T-cell (primary cell): ENCODE measurements around the gene DDAH1. TPM values are rescaled to one million over a fixed set of nuclear protein-coding genes. Genes with fewer than 3 reads are reported as not detected.

ENCODE experiments used
- ATAC-seq, 4 experiments: fragments of 200-7000 bp in 3 of 4; fragments of 150-1000 bp in 1 of 4; cut with Tn5 transposase; replicated peaks in 1 of 4; 1 replicate in 3 of 4; 2 replicates in 1 of 4; pipeline ENCODE4 v1.10.0; 2021; ENCODE audit warnings: moderate library complexity in 3 of 4, mild to moderate bottlenecking in 2 of 4, moderate number of reproducible peaks in 1 of 4
- CTCF ChIA-PET, 2 donors: fragments of 300-600 bp; sonication (Branson Sonifier 250); formaldehyde crosslinking; loops; one replicate each; lab custom pipeline; 2022; ENCODE audit warnings: antibody characterized with exemption in 2 of 2; lab: Charles Lee
- POLR2A ChIA-PET, 2 donors: fragments of 300-600 bp; sonication (Branson Sonifier 250); formaldehyde crosslinking; loops; one replicate each; lab custom pipeline; 2022; ENCODE audit warnings: antibody characterized with exemption in 2 of 2; lab: Charles Lee
- DNase-seq, 35 experiments: peaks; one replicate each; pipeline versions ENCODE4 v3.0.0 to v3.0.0-alpha.2; 2013 to 2023
- H3K27ac ChIP-seq: one replicate; pipeline ENCODE4 v1.5.1; 2013; ENCODE audit warnings: low read length
- H3K27me3 ChIP-seq, 2 experiments: replicated peaks in 1 of 2; 1 replicate in 1 of 2; 2 replicates in 1 of 2; pipeline versions ENCODE4 v1.6.1 to v1.7.0; 2013; ENCODE audit warnings: low read length in 1 of 2, mixed read lengths in 1 of 2; ENCODE audit not compliant: control insufficient read depth in 2 of 2, insufficient read depth in 2 of 2; ENCODE audit errors: extremely low read depth in 1 of 2
- H3K36me3 ChIP-seq, 2 donors: 1 replicate in 1 of 2; 2 replicates in 1 of 2; pipeline versions ENCODE4 v1.6.1 to v1.7.0; 2013; ENCODE audit warnings: low read length in 1 of 2; ENCODE audit not compliant: control insufficient read depth in 2 of 2, insufficient read depth in 1 of 2; ENCODE audit errors: extremely low read depth in 1 of 2
- H3K4me1 ChIP-seq, 2 experiments: 1 replicate in 1 of 2; 2 replicates in 1 of 2; pipeline versions ENCODE4 v1.6.1 to v1.7.0; 2013; ENCODE audit warnings: low read length in 2 of 2, mixed read lengths in 1 of 2; ENCODE audit not compliant: insufficient read depth in 2 of 2, control insufficient read depth in 1 of 2; ENCODE audit errors: extremely low read depth in 1 of 2
- H3K4me3 ChIP-seq, 2 donors: 1 replicate in 1 of 2; 2 replicates in 1 of 2; pipeline versions ENCODE4 v1.5.1 to v1.7.0; 2013; ENCODE audit warnings: mild to moderate bottlenecking in 2 of 2, low read length in 1 of 2, moderate library complexity in 1 of 2; ENCODE audit not compliant: control insufficient read depth in 1 of 2; ENCODE audit errors: extremely low read depth in 1 of 2
- H3K9me3 ChIP-seq: 2 replicates; pipeline ENCODE4 v1.7.0; 2013
- H3K27ac Mint-ChIP-seq, 2 donors: one replicate each; pipeline ENCODE4 v1.8.0; 2020 to 2021; ENCODE audit warnings: mild to moderate bottlenecking in 2 of 2, mixed read lengths in 2 of 2
- H3K27me3 Mint-ChIP-seq, 2 donors: one replicate each; pipeline ENCODE4 v1.8.0; 2021 to 2022; ENCODE audit warnings: mixed read lengths in 2 of 2
- H3K36me3 Mint-ChIP-seq: one replicate; pipeline ENCODE4 v1.8.0; 2021; ENCODE audit warnings: mixed read lengths
- H3K4me1 Mint-ChIP-seq, 3 donors: one replicate each; pipeline ENCODE4 v1.8.0; 2020 to 2022; ENCODE audit warnings: mixed read lengths in 3 of 3, mild to moderate bottlenecking in 1 of 3
- H3K4me3 Mint-ChIP-seq, 3 donors: one replicate each; pipeline ENCODE4 v1.8.0; 2020 to 2022; ENCODE audit warnings: mild to moderate bottlenecking in 3 of 3, mixed read lengths in 3 of 3, moderate library complexity in 3 of 3
- H3K9me3 Mint-ChIP-seq, 3 donors: one replicate each; pipeline ENCODE4 v1.8.0; 2020 to 2022; ENCODE audit warnings: mixed read lengths in 3 of 3
- WGBS: methylation state at CpG from one replicate; pipeline ENCODE4 v1.1.5; 2013; ENCODE audit warnings: missing lambda C conversion rate; ENCODE audit not compliant: insufficient coverage; 5-methylcytosine and 5-hydroxymethylcytosine counted together
- total RNA-seq, 35 experiments: library from RNA in 6 of 35; stranded (reverse) in 6 of 35; fragments of 120-200 nt in 1 of 35; gene quantifications; one replicate each; pipeline versions ENCODE4 v1.2.1 to v1.2.4 and lab custom pipeline; 2013 to 2026

Gene DDAH1
- total RNA-seq, 5 donors from 2014 or later (not counting 1 experiment from before 2014, with no cell fraction given) = 0.16 to 0.47 (median 0.32) TPM; not detected in 2

DNA sequence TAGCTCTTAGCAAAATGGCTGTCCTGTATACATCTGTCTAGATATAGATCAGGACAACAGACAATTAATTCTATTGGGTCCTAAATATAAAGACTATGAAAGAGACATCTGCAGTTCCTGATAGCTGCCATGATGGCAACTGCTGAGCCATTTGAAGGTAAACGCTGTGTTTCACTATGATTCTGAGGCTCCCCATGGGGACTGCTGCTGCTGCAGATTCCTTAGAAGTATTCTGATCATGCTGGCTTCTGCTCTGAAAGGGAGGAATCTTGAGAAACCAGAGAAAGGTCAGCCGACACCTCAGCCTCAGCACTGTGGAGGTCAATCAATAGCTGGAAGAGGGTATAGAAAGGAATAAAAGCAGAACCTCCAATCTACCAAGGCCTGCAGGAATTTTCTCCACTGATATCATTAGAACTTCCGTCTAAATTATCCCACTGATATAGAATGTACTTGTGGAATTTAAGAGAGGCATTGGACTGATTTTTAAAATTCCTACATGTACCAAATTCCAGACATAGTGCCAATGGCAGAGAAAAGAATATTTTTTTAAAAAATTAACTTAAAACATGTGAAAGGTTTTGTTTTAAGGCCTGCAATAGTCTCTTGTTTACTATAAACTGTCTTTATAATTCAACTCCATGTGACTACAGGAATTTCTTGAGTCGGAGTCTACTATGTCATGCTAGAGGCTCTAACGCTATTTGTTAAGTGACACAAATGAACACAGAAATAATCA is 53.2 kb downstream of the DDAH1 start:
- CTCF ChIA-PET = no interaction called here
- no peak for DNase-seq
- POLR2A ChIA-PET = interaction anchor here in 1 of 2 donors (0.5 kb wide), 1 partner anchor 51 kb away, joined by 3 read pairs; no protein-coding TSS in a partner anchor
- Mint-ChIP-seq H3K4me3 (no peak overlapping the region), H3K4me1 (no peaks in the 10 kb centered on the region), H3K36me3 (no peaks in the 10 kb centered on the region), H3K27ac (no peak overlapping the region), H3K9me3 (no peaks in the 10 kb centered on the region), H3K27me3 (peaks cover 0 to 3% of the 10 kb centered on the region in 2 donors)
- Histone ChIP-seq H3K36me3 (no peaks in the 10 kb centered on the region), H3K9me3 (no peaks in the 10 kb centered on the region), H3K4me3 (no peak overlapping the region), H3K27me3 (no peaks in the 10 kb centered on the region), H3K4me1 (no peaks in the 10 kb centered on the region), H3K27ac (no peak overlapping the region)
- no peak for ATAC-seq
- 94% methylated on average over 3 of the region's 5 CpGs for WGBS

- Mint-ChIP-seq H3K4me1 (no peaks in the 10 kb centered on the region), H3K9me3 (no peaks in the 10 kb centered on the region), H3K36me3 (no peaks in the 10 kb centered on the region), H3K4me3 (no peak overlapping the region), H3K27ac (no peak overlapping the region), H3K27me3 (peaks cover 0 to 1% of the 10 kb centered on the region in 2 donors)
- 75% methylated on average over 2 of the region's 3 CpGs for WGBS
- no peak for ATAC-seq
- Histone ChIP-seq H3K4me3 (no peak overlapping the region), H3K9me3 (no peaks in the 10 kb centered on the region), H3K27me3 (no peaks in the 10 kb centered on the region), H3K36me3 (no peaks in the 10 kb centered on the region), H3K4me1 (no peaks in the 10 kb centered on the region), H3K27ac (no peak overlapping the region)
- ChIA-PET CTCF (no interaction called here), POLR2A (no interaction called here)
- DNase-seq = no peak
Observed at GRCh38 chr1:85409516-85409915, 55.4 kb downstream of the DDAH1 start.

- no peaks in the 10 kb centered on the region for H3K9me3 ChIP-seq
- Mint-ChIP-seq H3K36me3 (no peaks in the 10 kb centered on the region), H3K4me3 (no peak overlapping the region), H3K9me3 (no peaks in the 10 kb centered on the region), H3K27ac (no peak overlapping the region), H3K4me1 (no peaks in the 10 kb centered on the region), H3K27me3 (no peaks in the 10 kb centered on the region)
- WGBS = no CpG with 5 or more reads among the region's 5 CpGs
- no peaks in the 10 kb centered on the region for H3K27me3 ChIP-seq
- no peak overlapping the region for H3K4me3 ChIP-seq
- ATAC-seq = no peak
- ChIA-PET CTCF (no interaction called here), POLR2A (interaction anchor here in 1 of 2 donors (0.6 kb wide), 1 partner anchor 39 kb away, joined by 10 read pairs; no protein-coding TSS in a partner anchor)
- H3K4me1 ChIP-seq = no peaks in the 10 kb centered on the region
- no peak for DNase-seq
- no peaks in the 10 kb centered on the region for H3K36me3 ChIP-seq
- no peak overlapping the region for H3K27ac ChIP-seq
Observed at GRCh38 chr1:85407746-85408377, 57.1 kb downstream of the DDAH1 start.

GRCh38 chr1:85406887-85407533 is 57.9 kb downstream of the DDAH1 start:
- Histone ChIP-seq H3K4me3 (no peak overlapping the region), H3K27ac (no peak overlapping the region), H3K4me1 (no peaks in the 10 kb centered on the region), H3K9me3 (no peaks in the 10 kb centered on the region), H3K36me3 (no peaks in the 10 kb centered on the region), H3K27me3 (no peaks in the 10 kb centered on the region)
- Mint-ChIP-seq H3K4me3 (no peak overlapping the region), H3K36me3 (no peaks in the 10 kb centered on the region), H3K4me1 (no peaks in the 10 kb centered on the region), H3K27ac (no peak overlapping the region), H3K9me3 (no peaks in the 10 kb centered on the region), H3K27me3 (no peaks in the 10 kb centered on the region)
- DNase-seq (no peak), ATAC-seq (no peak)
- ChIA-PET CTCF (interaction anchor here in 1 of 2 donors (0.6 kb wide), 1 partner anchor 1640 kb away, joined by 3 read pairs; no protein-coding TSS in a partner anchor), POLR2A (no interaction called here)
- WGBS = no CpG with 5 or more reads among the region's 3 CpGs

- POLR2A ChIA-PET = no interaction called here
- Mint-ChIP-seq H3K36me3 (no peaks in the 10 kb centered on the region), H3K4me3 (no peak overlapping the region), H3K9me3 (no peaks in the 10 kb centered on the region), H3K27ac (no peak overlapping the region), H3K4me1 (no peaks in the 10 kb centered on the region), H3K27me3 (no peaks in the 10 kb centered on the region)
- H3K4me3 ChIP-seq = no peak overlapping the region
- ATAC-seq (no peak), DNase-seq (no peak)
- CTCF ChIA-PET = no interaction called here
- no peaks in the 10 kb centered on the region for H3K36me3 ChIP-seq
- H3K9me3 ChIP-seq = no peaks in the 10 kb centered on the region
- WGBS = no CpG with 5 or more reads among the region's 1 CpG
- no peak overlapping the region for H3K27ac ChIP-seq
- no peaks in the 10 kb centered on the region for H3K27me3 ChIP-seq
- no peaks in the 10 kb centered on the region for H3K4me1 ChIP-seq
Observed at GRCh38 chr1:85406081-85406480, 58.9 kb downstream of the DDAH1 start.

- WGBS = 85% methylated on average over 2 of the region's 5 CpGs
- Histone ChIP-seq H3K9me3 (no peaks in the 10 kb centered on the region), H3K4me1 (no peaks in the 10 kb centered on the region), H3K27me3 (no peaks in the 10 kb centered on the region), H3K27ac (no peak overlapping the region), H3K36me3 (no peaks in the 10 kb centered on the region), H3K4me3 (no peak overlapping the region)
- H3K4me1 Mint-ChIP-seq = no peaks in the 10 kb centered on the region
- POLR2A ChIA-PET = no interaction called here
- ATAC-seq (no peak), DNase-seq (no peak)
- no peak overlapping the region for H3K4me3 Mint-ChIP-seq
- H3K36me3 Mint-ChIP-seq = no peaks in the 10 kb centered on the region
- no peaks in the 10 kb centered on the region for H3K27me3 Mint-ChIP-seq
- CTCF ChIA-PET = no interaction called here
- H3K27ac Mint-ChIP-seq = no peak overlapping the region
- H3K9me3 Mint-ChIP-seq = no peaks in the 10 kb centered on the region
Observed at GRCh38 chr1:85404408-85404807, 60.6 kb downstream of the DDAH1 start.
